DMS153 treated with DMSO at 0.1 percent for 48 hours (cell line): ENCODE measurements around the gene ZNF132.
A peak's percentile ranks its signal among the peaks of the same experiment; 100 is the strongest.
"Not testable (repeated sequence)": the region's sequence is repeated elsewhere in the genome, so short reads cannot be mapped to it uniquely, and the experiment has no call there.

Experiments used
- DNase-seq: peaks from one replicate; lab custom pipeline; 2025; ENCODE audit not compliant: unreplicated experiment; lab: John Stamatoyannopoulos, UW

ZNF132 gene

GRCh38 chr19:58468216-58468839 lies 28.4 kb upstream of the ZNF132 start:
- DNase-seq, result no peak

DNA sequence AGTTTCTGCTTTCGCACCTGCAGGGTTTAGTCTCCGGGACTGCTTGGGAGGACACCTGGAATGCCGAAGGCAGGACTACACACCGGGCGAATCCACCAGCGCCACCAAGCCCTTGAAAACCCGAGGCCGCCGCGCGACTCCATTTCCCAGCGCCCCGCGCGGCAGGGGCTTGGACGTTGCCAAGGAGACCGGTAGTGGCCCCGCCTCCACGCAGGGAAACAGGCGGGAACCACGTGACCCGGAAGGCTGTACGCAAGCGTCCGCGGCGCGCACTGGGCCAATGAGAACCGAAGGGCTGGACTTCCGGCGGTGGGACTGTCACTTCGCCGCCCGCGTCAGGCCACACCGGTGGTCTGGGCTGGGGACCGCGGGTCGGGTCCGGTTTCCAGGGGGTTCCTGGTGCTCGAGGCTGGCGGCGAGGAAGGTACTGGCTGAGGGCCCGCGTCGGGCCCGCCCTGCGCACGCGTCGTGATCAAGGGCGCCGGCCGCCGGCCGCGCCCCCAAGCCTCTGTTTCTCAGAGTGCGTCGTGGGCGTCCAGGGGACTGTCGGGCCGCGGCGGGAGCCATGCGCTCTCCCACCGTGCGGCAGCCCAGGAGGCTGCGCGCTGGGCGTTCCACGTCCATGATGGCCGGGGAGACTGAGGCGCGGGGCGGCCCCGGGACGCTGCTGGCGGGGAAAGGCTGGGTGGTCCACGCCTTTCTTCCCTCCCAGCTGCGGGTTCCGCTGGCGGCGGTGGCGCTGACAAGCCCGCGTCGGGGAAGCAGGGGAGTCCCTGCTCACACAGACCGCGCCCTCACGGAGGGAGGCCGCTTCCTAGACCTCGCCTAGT lies 27.0 kb upstream of the ZNF132 start, which contains the start of gene ZNF324:
Gene ZNF324, plus strand, starts transcription at position 321 of the 830 bp plus-strand sequence. CDS start 2,106 bp downstream, outside the sequence.
- DNase-seq, result peak; percentile 96

GRCh38 chr19:58466089-58466759 lies 26.3 kb upstream of the ZNF132 start:
- no peak for DNase-seq

DNA sequence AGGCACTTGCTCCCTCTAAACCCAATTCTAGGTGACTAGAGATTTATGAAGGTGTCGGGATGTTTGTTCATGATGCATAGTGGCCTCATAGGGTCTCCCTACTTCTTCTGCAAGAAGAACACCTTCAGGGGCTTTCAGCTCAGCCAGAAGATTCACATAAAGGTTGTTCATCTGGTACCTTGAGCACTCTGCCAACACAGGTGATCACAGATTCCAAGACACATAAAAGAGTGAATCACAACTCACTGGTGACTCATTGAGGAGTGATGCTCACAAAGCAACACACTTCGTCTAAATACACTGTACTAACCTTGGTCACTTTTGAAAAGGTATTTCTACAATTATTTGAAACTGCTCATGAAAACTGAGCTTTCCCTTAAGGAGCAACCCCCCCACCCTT lies 20.1 kb upstream of the ZNF132 start:
- no peak for DNase-seq

DNA sequence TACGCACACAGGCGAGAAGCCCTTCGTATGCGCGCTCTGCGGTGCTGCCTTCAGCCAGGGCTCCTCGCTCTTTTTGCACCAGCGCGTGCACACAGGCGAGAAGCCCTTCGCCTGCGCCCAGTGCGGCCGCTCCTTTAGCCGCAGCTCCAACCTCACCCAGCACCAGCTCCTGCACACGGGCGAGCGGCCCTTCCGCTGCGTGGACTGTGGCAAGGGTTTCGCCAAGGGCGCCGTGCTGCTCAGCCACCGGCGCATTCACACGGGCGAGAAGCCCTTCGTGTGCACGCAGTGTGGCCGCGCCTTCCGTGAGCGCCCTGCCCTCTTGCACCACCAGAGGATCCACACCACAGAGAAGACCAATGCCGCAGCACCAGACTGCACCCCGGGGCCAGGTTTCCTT lies 16.2 kb upstream of the ZNF132 start:
- DNase-seq, result no peak

GRCh38 chr19:58455306-58455705 lies 15.4 kb upstream of the ZNF132 start:
- DNase-seq, result no peak

GRCh38 chr19:58453743-58454142 lies 13.8 kb upstream of the ZNF132 start:
- DNase-seq, result no peak

DNA sequence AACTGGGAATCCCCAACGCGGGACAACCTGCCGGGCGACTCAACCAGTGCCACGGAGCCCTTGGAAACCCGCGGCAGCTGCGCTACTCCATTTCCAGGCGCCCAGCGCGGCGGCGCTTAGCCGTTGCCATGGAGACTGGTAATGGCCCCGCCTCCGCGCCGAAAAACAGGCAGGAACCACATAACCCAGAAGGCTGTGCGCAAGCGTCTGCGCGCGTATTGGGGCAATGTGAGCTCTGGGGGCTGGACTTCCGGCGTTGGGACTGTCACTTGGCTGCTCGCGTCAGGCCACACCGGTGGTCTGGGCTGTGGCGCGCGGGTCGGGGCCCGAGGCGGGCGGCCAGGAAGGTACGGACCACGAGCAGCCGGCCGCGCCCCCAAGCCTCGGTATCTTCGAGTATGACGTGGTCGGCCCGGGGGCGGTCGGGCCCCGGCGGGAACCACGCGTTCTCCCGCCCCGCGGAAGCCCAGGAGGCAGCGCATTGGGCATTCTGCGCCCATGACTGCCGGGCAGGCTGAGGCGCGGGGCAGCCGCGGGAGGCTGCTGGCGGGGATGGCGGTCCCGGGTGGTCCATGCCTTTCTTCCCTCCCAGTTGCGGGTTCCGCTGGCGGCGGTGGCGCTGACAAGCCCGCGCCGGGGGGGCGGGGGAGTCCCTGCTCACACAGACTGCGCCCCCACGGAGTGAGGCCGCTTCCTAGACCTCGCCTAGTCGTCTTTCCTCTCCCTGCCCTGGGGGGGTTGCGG lies 11.6 kb upstream of the ZNF132 start, which contains the start of gene ZNF324B:
Gene ZNF324B, plus strand, starts transcription at position 265 of the 744 bp plus-strand sequence. CDS start 2,080 bp downstream, outside the sequence.
- DNase-seq, result peak; percentile 95

- no peak for DNase-seq
These were observed 11.0 kb upstream of the ZNF132 start for GRCh38 chr19:58450856-58451357.

DNA sequence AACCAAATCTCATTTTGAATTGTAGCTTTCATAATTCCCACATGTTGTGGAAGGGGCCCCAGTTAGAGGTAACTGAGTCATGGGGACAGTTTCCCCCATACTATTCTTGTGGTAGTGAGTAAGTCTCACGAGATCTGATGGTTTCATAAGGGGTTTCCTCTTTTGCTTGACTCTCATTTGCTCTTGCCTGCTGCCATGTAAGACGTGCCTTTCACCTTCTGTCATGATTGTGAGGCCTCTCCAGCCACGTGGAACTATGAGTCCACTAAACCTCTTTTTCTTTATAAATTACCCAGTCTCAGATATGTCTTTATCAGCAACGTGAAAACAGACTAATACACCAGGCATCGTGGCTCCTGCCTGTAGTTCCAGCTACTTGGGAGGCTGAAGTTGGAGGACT lies 10.0 kb upstream of the ZNF132 start:
- DNase-seq, result not testable (repeated sequence)

DNA sequence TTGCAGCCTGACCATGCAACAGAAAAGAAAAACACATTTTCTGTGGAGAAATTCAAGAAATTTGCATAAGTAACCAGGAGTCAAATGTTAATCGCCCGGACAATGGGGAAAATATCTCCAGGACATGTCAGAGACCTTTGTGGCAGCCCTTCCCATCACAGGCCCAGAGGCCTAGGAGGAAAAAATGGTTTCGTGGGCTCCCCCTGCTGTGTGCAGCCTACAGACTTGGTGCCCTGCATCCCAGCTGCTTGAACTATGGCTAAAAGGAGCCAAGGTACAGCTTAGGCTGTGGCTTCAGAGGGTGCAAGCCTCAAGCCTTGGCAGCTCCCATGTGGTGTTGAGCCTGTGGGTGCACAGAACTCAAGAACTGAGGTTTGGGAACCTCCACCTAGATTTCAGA lies 8.9 kb upstream of the ZNF132 start:
- not testable (repeated sequence) for DNase-seq

GRCh38 chr19:58442986-58443385 lies 3.0 kb upstream of the ZNF132 start:
- DNase-seq, result not testable (repeated sequence)

- no peak for DNase-seq
These were observed 603 bp upstream of the ZNF132 start for GRCh38 chr19:58440556-58440955.

- no peak for DNase-seq
These were observed 5.7 kb downstream of the ZNF132 start for GRCh38 chr19:58434217-58434616.

DNA sequence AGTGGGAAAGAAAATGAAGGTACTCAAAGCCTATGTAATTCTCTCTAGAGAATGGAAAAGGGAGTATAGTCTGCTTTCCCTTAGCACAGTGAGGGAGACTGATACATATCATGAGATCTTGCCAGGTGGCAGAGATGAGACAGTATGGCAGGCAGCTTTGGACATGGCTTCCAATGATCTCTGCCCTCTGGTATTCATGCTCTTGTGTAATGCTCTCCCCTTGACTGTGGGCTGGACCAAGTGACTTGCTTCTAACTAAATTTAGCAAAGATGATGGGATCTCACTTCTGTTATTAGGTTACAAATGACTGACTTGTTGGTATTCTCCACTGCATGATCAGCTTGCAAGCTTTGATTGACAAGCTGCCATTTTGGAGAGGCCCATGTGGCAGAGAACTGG lies 10.2 kb downstream of the ZNF132 start:
- DNase-seq, result no peak

DNA sequence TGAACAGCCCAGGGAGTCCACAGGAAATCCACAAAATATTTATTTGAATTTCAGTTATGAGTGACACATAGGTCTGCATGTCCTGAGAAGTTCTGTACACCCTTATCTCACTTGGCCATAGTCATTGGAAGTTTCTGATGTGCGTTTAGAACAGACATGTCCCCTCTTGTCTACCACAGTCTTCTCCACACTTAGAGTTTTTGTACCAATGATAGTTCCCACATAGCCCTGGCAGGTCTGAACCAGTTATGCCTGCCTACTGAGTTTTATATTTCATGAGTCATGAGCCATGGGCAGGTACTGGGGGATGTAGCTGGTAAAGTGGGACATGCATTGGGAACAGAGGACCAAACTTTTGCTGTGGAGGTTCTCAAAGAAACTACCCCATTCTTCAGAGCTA lies 11.3 kb downstream of the ZNF132 start:
- no peak for DNase-seq

- DNase-seq, result no peak
These were observed 22.9 kb downstream of the ZNF132 start for GRCh38 chr19:58417071-58417470.

DNA sequence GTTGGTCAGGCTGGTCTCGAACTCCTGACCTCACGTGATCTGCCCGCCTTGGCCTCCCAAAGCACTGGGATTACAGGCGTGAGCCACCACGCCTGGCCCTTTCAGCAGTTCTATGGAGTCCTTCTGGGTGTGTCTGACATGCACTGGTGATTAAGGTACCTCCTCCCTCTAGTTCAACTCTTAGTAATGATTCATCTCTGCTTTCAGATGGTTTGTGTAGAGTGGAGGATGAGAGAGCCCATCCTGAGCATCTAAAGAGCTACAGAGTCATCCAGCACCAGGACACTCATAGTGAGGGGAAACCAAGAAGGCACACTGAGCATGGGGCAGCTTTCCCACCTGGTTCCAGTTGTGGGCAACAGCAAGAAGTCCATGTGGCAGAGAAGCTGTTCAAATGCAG lies 23.3 kb downstream of the ZNF132 start:
- DNase-seq, result no peak

- no peak for DNase-seq
These were observed 30.8 kb downstream of the ZNF132 start for GRCh38 chr19:58409010-58409790.
